ENCODE data around the gene PTPRO. TPM values are rescaled to one million over a fixed set of nuclear protein-coding genes. Genes with fewer than 3 reads are reported as not detected.

The PTPRO gene
- polyA plus RNA-seq, 2 of the 4 experiments (the other 2 are of a cell fraction), result 0.04 TPM; not detected in 1

DNA sequence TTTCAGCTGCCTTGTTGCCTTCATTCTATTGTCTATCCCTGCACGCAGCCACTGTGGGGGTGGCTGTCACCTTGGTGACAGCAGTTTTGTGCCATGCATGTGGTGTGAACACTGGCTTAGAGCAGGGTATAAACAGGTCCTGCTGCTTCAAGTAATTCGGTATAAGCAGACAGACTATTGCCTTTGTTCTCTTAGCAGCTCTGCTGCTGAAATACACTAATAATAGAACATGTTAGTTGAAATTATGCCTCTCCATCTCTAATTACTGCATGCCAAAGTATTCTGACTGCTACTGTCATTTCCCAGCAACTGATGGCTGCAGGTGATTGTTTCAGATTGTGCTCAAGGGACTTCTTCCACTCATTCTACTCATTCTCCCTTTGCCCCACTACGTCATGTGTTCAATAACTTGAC, 34.6 kb downstream of the PTPRO start:
- no peak overlapping the region for H3K27ac ChIP-seq
- ATAC-seq (no peak), DNase-seq (ENCODE audit: low read depth in 1 of 2, low spot score in 1 of 2) (no peak), FAIRE-seq (no peak)
- 23% methylated on average over 3 of the region's 3 CpGs for WGBS (ENCODE audit: missing lambda C conversion rate)
- no peaks in the 10 kb centered on the region for H3K4me1 ChIP-seq
- ChIA-PET POLR2A (no interaction called here), CTCF (no interaction called here)
- H3K4me3 ChIP-seq, result no peak overlapping the region
- no peak overlapping the region for H3K4me2 ChIP-seq
- no peak for TF ChIP-seq BHLHE40 (IDR thresholded peaks at IDR 0.05; ENCODE audit: low read depth, low read length)
- no peaks in the 10 kb centered on the region for H3K9me3 ChIP-seq

- CTCF ChIA-PET, result no interaction called here
- POLR2A ChIA-PET, result no interaction called here
- Histone ChIP-seq H3K4me1 (no peaks in the 10 kb centered on the region), H3K4me2 (no peak overlapping the region), H3K9me3 (no peaks in the 10 kb centered on the region), H3K27ac (no peak overlapping the region), H3K4me3 (no peak overlapping the region)
- ATAC-seq (no peak), FAIRE-seq (no peak), DNase-seq (ENCODE audit: low read depth in 1 of 2, low spot score in 1 of 2) (no peak)
- TF ChIP-seq BCL3 (IDR thresholded peaks at IDR 0.05) (no peak), EP300 (IDR thresholded peaks at IDR 0.05) (no peak), POLR2A (IDR thresholded peaks at IDR 0.05; ENCODE audit: low read length) (no peak), ZNF302 (CRISPR knock-in tag; IDR thresholded peaks at IDR 0.05) (no peak), FOSL2 (IDR thresholded peaks at IDR 0.05) (no peak), FOSL2 (CRISPR knock-in tag; IDR thresholded peaks at IDR 0.05) (no peak), HES2 (IDR thresholded peaks at IDR 0.05) (no peak), CBX8 (IDR thresholded peaks at IDR 0.05) (no peak), CHD2 (IDR thresholded peaks at IDR 0.05; ENCODE audit: low read length, partially characterized antibody) (no peak), HMGXB4 (CRISPR knock-in tag; IDR thresholded peaks at IDR 0.05; ENCODE audit: borderline replicate concordance) (no peak)
- TF ChIP-seq, protein P1, sequence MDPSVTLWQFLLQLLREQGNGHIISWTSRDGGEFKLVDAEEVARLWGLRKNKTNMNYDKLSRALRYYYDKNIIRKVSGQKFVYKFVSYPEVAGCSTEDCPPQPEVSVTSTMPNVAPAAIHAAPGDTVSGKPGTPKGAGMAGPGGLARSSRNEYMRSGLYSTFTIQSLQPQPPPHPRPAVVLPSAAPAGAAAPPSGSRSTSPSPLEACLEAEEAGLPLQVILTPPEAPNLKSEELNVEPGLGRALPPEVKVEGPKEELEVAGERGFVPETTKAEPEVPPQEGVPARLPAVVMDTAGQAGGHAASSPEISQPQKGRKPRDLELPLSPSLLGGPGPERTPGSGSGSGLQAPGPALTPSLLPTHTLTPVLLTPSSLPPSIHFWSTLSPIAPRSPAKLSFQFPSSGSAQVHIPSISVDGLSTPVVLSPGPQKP (IDR thresholded peaks at IDR 0.05; ENCODE audit: low read depth, low read length), result no peak
- WGBS (ENCODE audit: missing lambda C conversion rate), result 25% methylated on average over 4 of the region's 4 CpGs
Observed at GRCh38 chr12:15364221-15365160, 42.2 kb downstream of the PTPRO start.

- Histone ChIP-seq H3K4me1 (no peaks in the 10 kb centered on the region), H3K27ac (no peak overlapping the region), H3K9me3 (no peaks in the 10 kb centered on the region), H3K4me3 (no peak overlapping the region), H3K4me2 (no peak overlapping the region)
- CTCF ChIA-PET, result no interaction called here
- DNase-seq (ENCODE audit: low read depth in 1 of 2, low spot score in 1 of 2), result no peak
- TF ChIP-seq CHD4 (IDR thresholded peaks at IDR 0.05; ENCODE audit: borderline replicate concordance), result no peak
- TF ChIP-seq JUN (IDR thresholded peaks at IDR 0.05), result no peak
- no peak for TF ChIP-seq MYC (IDR thresholded peaks at IDR 0.05; ENCODE audit: borderline replicate concordance, low read length)
- no peak for TF ChIP-seq FOSB (CRISPR knock-in tag; IDR thresholded peaks at IDR 0.05)
- TF ChIP-seq KDM5A (IDR thresholded peaks at IDR 0.05), result no peak
- no peak for TF ChIP-seq ZFP36 (IDR thresholded peaks at IDR 0.05; ENCODE audit: borderline replicate concordance, partially characterized antibody)
- TF ChIP-seq, protein P2, sequence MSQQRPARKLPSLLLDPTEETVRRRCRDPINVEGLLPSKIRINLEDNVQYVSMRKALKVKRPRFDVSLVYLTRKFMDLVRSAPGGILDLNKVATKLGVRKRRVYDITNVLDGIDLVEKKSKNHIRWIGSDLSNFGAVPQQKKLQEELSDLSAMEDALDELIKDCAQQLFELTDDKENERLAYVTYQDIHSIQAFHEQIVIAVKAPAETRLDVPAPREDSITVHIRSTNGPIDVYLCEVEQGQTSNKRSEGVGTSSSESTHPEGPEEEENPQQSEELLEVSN (IDR thresholded peaks at IDR 0.05; ENCODE audit: borderline replicate concordance, low read depth), result no peak
- TF ChIP-seq, protein P3, sequence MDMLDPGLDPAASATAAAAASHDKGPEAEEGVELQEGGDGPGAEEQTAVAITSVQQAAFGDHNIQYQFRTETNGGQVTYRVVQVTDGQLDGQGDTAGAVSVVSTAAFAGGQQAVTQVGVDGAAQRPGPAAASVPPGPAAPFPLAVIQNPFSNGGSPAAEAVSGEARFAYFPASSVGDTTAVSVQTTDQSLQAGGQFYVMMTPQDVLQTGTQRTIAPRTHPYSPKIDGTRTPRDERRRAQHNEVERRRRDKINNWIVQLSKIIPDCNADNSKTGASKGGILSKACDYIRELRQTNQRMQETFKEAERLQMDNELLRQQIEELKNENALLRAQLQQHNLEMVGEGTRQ (IDR thresholded peaks at IDR 0.05), result no peak
- TF ChIP-seq FOXS1 (CRISPR knock-in tag; IDR thresholded peaks at IDR 0.05), result no peak
- TF ChIP-seq BCL3 (IDR thresholded peaks at IDR 0.05), result no peak
- TF ChIP-seq HOXA7 (CRISPR knock-in tag; IDR thresholded peaks at IDR 0.05), result no peak
- TF ChIP-seq RFX5 (IDR thresholded peaks at IDR 0.05), result no peak
- TF ChIP-seq ZNF302 (CRISPR knock-in tag; IDR thresholded peaks at IDR 0.05), result no peak
- TF ChIP-seq POLR2A (IDR thresholded peaks at IDR 0.05; ENCODE audit: low read length), result no peak
- no peak for TF ChIP-seq ATOH8 (CRISPR knock-in tag; IDR thresholded peaks at IDR 0.05; ENCODE audit: low read depth)
- TF ChIP-seq NR3C1 (IDR thresholded peaks at IDR 0.05), result no peak
- POLR2A ChIA-PET, result no interaction called here
- no peak for ATAC-seq
- no peak for FAIRE-seq
- 3% methylated on average over 4 of the region's 4 CpGs for WGBS (ENCODE audit: missing lambda C conversion rate)
Observed at GRCh38 chr12:15368812-15369211, 46.5 kb downstream of the PTPRO start.

Measured in A549 (cell line).